ENCODE results near the gene KLHDC7B. TPM values are rescaled to one million over a fixed set of nuclear protein-coding genes. Genes with fewer than 3 reads are reported as not detected.

The KLHDC7B gene
- total and polyA plus RNA-seq, 10 of the 15 experiments (the other 5 are each of a cell fraction or from before 2014, with no cell fraction given): 0.05 to 2.2 (median 0.93) TPM; not detected in 2

GRCh38 chr22:50526108-50526833, 19.4 kb upstream of the KLHDC7B start (continued):
- TF ChIP-seq ZBTB33 (IDR thresholded peaks at IDR 0.05) (no peak), JUND (IDR thresholded peaks at IDR 0.05; ENCODE audit: low read depth, low read length) (no peak), HDAC2 (IDR thresholded peaks at IDR 0.05) (no peak), ZNF384 (IDR thresholded peaks at IDR 0.05; ENCODE audit: borderline replicate concordance, low read depth, low read length) (no peak), HDAC6 (IDR thresholded peaks at IDR 0.05; ENCODE audit: unreplicated experiment) (peak; percentile 40), SMARCA5 (IDR thresholded peaks at IDR 0.05) (peak; percentile 88; the same call in 1 of the 2 replicates), BHLHE40 (IDR thresholded peaks at IDR 0.05; ENCODE audit: borderline replicate concordance in 1 of 2, low read depth in 2 of 2, low read length in 1 of 2) (peak; percentile 8 to 70; a peak in 2 of 4 replicates), USF2 (IDR thresholded peaks at IDR 0.05; ENCODE audit: borderline replicate concordance, low read depth, low read length) (no peak; the same call in 1 of the 2 replicates), ETV6 (conservative IDR thresholded peaks at IDR 0.05 in 1 of 2, IDR thresholded peaks at IDR 0.05 in 1 of 2; ENCODE audit: borderline replicate concordance in 1 of 2, low read depth in 1 of 2) (no peak), MAX (IDR thresholded peaks at IDR 0.05; ENCODE audit: low read depth, low read length) (peak; percentile 78), BCL11A (IDR thresholded peaks at IDR 0.05; ENCODE audit: low read depth, low read length) (no peak), SUPT20H (IDR thresholded peaks at IDR 0.05; ENCODE audit: borderline replicate concordance, control insufficient read depth, low read depth, low read length) (no peak), SKIL (IDR thresholded peaks at IDR 0.05; ENCODE audit: low read depth, poor library complexity, severe bottlenecking) (no peak), TARDBP (IDR thresholded peaks at IDR 0.05; ENCODE audit: borderline replicate concordance) (no peak), MLLT1 (IDR thresholded peaks at IDR 0.05) (no peak; the same call in 1 of the 2 replicates), REST (IDR thresholded peaks at IDR 0.05; ENCODE audit: low read depth, low read length) (no peak), MXI1 (IDR thresholded peaks at IDR 0.05; ENCODE audit: low read depth, low read length) (peak; percentile 13; the same call in 1 of the 2 replicates), NBN (IDR thresholded peaks at IDR 0.05) (peak; percentile 59)

Data from GM12878 (cell line).